ENCODE measurements around the gene GPR18.
"Not testable (repeated sequence)": the region's sequence is repeated elsewhere in the genome, so short reads cannot be mapped to it uniquely, and the experiment has no call there.

The GPR18 gene

DNA sequence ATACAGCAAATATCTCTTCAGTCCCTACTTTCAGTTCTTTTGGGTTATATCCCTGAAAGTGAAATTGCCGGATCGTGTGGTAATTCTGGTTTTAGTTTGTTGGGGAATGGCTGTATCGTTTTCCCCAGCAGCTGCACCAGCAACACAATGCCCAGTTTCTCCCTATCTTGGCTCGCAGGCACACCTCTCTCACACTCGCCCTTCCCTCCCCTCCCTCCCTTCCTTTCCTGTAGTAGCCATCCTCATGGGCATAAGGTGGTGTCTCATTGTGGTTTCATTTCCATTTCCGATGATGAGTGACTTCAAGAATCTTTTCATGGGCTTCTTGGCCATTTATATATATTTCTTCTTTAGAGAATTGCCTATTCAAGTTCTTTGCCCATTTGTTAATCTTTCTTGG, 8.6 kb upstream of the GPR18 start:
- DNase-seq (ENCODE audit: low spot score): no peak

DNA sequence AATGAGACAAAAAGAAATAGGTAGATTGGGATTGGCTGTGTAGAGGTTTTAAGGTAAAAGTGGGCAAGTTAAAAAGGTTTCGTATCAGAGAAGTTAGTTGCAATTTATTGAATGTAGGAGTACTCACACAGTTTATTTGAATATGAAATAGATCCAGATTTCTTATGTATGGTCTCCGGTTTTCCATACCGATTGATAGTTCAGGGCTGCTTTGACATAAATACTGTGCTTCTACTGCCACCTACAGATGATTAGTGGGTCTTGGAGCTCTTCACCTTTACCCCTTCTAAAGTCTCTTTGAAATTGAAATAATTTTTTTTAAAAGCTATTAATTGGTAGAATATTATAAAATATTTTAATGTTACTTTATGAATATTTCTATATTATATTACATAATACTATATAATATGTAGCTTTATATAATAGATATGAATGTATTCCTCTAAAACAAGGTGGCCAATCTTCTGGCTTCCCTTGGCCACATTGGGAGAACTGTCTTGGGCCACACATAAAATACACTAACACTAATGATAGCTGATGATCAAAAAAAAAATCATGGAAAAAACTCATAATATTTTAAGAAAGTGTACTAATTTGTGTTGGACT, 7.7 kb upstream of the GPR18 start:
- DNase-seq (ENCODE audit: low spot score): peak; percentile 64

DNA sequence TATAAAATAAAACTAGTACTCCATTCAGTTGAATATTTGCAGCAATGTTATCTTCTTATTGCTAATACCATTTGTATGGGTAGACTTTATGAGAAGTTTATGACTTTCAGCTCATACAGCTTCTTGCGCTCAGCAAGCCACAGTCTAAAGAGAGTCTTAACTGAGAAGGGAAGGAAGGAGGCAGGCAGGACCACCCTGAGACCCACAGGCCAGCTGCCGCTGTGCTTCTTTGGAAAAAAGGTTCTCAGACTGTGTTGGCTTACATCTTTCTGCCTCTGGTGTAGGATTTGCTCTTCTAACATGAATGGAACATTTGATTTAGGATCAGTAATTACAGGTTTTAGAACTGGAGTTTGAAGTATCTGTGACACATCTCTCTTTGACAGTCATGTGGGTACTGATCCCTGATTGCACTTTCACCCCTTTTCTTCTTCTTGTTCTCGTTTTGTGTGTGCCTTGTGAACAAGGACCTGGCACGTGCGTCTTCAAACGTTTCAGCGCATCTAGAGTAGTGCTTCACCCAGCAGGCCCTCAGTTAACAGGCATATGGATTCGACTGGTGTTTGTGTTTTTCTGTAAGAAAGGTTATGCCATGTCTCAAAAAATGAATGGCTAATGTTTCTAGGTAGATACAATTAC, 7.1 kb upstream of the GPR18 start:
- no peak for DNase-seq (ENCODE audit: low spot score)

DNA sequence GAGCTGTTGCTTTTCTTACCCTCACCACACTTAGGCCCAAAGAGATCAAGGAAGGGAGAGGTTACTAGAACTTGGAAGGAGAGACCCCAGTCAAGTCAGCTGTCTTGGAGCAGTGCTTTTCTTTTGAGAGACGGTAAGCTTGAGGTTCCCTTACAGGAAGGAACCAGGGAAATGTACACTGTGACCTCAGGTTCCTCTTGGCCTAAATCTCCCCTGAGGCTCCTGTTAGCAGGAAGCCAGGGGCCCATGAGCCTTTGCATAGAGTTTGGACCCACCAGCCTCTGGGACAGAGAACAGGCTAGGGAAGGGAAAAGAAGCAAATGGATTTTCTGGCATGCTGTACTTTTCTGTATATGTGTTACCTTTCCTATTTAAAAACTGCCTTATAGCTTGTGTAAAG, 5.9 kb upstream of the GPR18 start:
- no peak for DNase-seq (ENCODE audit: low spot score)

DNA sequence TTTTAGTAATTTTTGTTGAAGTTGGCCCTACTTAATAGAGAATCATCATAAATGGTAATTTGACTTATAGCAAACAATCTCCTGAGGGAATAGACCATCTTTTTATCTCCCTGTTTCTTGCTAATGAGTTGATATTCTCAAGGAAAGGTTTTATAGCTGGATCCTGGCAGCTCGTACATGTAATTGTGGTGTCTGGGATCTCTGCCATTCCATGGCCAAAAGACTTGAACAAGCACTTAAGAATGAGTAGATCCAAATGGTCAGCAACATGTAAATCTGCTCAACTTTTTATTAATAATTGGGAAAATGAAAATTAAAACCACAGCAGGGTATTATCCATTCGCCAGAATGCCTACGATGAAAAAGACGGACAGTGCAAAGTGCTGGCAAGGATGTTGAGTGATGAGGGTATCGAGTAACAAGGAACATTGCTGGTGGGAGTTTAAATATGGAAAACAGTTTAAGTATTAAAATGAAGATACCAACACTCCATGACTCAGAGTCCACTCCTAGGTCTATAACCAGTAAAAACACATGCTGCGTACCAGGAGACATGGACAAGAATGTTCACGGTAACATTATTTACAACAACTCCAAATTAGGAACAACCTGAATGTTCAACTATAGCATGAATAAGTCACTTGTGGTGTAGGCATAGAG, 5.1 kb upstream of the GPR18 start:
- no peak for DNase-seq (ENCODE audit: low spot score)

DNA sequence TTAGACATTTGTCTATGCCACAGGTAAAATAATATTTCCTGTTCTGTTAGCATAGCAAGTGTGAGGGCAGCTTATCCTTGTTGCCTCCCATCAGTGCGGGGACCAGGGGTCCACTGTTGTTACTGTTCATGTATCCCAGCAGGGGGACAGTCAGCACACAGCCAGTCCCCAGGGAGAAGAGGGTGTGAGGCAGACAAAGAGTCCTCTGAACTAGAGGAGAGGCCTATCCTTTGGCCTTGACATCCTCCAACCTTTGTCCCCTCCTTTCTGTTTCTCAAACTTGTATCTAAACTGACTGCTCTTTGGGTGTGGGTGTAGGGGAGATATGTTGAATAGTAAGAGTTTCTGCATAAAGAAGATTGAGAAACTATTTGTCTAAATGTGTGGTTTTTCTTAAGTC, 2.9 kb upstream of the GPR18 start:
- DNase-seq (ENCODE audit: low spot score): no peak

DNA sequence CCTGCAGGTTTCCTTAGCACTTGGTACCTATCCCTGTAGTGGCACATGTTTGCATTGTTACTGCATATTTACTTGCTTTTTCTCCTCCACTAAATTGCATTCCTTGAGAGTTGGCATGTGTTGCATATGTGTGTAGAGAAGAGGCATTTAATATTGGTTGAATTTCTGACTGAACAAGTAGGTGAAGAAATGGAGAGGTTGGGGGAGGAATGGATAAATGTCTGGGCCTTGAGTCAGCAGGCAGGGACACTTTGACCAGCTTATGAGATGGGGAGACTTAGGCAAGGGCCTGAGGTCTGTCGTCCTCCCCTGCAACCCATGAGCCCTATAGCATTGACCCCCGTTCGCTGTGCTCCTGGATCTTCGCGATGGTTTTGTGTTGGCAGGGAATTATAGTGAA, 2.0 kb upstream of the GPR18 start:
- DNase-seq (ENCODE audit: low spot score): no peak

DNA sequence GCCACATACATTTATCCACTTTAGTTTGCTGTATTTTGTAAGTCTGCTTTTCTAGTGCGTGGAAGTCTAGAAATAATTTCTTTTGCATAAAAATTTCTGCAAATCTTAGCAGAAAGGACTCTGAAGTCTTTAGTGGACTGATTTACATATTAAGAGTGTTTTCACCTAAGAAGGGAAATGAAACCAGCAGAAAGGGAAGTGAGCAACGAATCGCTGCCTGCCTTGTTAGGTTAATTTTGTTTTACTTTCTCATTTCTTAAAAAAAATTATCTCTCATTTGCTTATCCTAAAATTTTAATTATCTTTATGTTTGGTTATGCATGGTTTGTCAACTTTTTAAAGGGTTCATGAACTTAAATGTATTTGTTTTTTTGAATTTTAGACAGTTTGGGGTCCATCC, 767 bp upstream of the GPR18 start:
- DNase-seq (ENCODE audit: low spot score): no peak

DNA sequence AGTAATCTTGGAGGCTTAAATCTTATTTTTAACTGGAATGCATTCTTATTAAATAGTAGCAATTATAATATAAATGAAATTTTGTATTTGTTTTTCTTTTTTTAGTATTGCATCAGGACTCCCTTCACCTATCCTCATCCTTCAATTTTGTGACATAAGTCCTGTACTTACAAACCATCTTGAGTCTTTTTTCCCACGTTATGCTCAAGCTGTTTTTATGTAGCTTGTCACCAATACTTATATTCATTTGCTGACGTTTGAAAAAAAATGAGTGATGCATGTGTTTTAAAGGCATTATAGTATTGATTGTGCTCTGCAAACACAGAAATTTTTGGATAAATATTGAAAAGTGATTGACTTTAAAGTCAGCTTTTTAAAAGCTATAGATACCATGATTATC, 888 bp downstream of the GPR18 start:
- no peak for DNase-seq (ENCODE audit: low spot score)

DNA sequence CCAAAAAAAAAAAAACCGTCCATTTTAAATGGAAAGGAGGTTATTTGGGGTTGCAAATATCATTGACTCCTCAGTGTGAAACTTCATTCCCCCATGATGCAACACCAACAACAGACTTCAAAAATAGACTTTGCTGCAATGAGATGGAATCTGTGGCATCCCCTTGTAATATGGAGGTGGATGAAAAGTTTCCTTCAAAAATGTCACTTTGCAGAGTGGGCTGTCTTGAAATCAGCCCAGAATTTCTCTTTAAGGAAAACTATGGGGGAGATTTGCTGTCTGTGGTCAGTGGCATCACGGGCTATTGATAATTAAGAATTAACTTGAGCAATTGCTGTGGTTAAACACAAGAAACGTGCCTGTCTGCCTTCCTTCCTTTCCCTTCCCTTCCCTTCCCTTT, 1.5 kb downstream of the GPR18 start:
- DNase-seq (ENCODE audit: low spot score): no peak

DNA sequence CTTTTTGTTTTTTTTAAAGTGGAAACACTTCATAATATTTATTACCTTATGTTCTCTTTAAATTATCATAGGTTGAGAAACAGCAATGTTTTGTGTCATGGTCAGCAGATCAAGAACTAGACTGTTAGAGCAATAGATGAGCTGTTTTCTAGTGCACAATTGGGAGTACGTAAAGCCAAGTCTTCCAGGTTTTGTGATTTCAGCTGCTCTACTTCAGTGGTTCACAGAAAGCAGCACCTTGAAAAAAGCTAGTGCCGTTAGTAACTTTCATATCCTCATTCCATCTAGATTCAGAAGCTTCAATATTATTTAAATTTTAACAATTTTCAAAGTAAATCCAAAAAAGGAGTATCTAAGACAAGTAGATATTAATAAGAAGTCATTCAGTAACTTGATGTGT, 1.9 kb downstream of the GPR18 start:
- DNase-seq (ENCODE audit: low spot score): no peak

DNA sequence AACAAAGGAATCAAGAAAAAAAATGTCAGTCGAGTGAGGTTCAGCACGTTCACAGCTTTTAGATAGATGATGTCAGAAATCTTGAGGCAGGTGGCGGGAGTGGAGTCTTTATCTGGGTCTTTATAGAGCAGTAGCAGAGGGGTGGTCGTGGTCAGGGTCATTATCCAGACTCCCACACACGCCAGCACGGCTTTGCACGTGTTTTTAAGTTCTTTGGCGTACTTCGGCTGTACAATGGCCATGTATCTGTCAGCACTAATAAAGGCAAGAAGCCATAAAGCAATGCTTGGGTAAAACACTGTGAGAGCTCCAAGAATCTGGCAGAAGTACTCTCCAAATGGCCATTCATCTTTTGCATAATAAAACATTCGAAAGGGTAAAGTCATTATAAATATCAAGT, 2.9 kb downstream of the GPR18 start:
- DNase-seq (ENCODE audit: low spot score): no peak

DNA sequence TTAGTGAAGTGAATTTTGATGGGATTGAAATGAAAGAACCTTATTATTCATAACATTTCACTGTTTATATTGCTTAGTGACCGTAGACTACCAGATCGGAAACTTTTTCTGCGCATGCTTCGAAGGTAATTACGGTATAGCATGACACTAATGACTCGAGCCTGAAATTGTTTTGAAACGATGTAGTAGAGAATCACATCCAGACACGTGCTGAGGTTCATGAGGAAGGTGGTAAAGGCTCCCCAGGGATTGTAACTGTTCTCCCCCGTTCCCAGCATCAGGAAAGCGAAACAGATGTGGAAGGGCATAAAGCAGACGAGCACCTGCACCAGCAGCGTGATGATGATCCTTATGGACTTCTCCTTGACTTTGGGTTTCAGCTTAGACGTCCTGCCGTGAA, 3.3 kb downstream of the GPR18 start:
- DNase-seq (ENCODE audit: low spot score): no peak

DNA sequence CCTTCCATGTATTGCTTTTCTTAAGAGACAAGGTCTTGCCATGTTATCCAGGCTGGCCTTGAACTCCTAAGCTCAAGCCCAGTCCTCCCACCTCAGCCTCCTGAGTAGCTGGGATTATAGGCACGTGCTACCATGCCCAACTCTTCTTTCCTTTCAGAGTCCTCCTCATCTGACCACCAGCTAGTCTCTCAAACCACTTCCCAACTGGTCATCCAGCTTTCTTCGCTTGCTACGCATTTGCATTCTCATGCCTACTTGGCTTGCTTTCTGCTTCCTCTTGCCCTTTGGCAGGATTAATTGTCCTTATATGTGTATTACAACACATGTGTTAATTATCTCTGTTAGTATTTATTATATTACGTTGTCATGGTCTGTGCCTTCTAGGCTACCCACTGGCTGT, 6.3 kb downstream of the GPR18 start:
- no peak for DNase-seq (ENCODE audit: low spot score)

DNA sequence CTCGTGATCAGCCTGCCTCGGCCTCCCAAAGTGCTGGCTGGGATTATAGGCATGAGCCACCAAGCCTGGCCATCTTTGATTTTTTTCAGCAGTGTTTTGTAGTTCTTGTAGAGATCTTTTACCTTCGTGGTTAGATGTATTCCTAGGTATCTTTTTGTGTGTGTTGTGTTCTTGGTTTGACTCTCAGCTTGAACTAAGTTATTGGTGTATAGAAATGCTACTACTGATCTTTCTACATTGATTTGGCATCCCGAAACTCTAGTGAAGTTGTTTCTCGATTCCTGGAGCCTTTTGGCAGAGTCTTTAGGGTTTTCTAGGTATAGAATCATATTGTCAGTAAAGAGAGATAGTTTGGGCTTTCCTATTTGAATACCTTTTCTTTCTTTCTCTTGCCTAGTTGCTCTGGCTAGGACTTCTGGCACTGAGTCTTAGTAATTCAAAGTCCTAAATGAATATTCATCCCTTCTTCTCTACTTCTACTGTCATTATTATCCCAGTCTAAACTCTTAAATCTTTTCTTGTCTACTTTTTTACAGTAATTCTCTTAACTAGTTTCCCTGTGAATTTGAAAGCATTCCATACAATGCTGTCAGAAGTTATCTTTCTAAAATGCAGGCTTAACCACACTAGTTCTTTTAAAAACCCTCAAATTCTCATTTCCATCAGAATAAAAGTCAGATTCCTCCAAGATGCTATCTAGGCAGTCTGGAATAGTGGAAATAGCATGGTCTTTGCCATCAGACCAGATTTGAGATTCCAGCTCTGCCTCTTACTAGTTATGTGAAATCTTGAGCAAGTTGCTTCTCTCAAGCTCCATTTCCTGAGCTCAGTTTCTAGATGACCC, 7.0 kb downstream of the GPR18 start:
- DNase-seq (ENCODE audit: low spot score): no peak

DNA sequence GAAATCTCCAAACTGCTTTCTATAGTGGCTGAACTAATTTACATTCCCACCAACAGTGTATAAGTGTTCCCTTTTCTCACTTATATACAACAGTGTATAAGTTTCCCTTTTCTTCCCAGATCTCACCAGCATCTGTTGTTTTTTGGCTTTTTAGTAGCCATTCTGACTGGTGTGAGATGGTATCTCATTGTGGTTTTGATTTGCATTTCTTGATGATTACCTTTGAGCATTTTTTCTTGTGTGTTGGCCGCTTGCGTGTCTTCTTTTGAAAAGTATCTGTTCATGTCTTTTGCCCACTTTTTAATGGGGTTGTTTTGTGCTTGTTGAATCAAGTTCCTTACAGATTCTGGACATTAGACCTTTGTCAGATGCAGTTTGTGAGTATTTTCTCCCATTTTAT, 8.6 kb downstream of the GPR18 start:
- DNase-seq (ENCODE audit: low spot score): not testable (repeated sequence)

DNA sequence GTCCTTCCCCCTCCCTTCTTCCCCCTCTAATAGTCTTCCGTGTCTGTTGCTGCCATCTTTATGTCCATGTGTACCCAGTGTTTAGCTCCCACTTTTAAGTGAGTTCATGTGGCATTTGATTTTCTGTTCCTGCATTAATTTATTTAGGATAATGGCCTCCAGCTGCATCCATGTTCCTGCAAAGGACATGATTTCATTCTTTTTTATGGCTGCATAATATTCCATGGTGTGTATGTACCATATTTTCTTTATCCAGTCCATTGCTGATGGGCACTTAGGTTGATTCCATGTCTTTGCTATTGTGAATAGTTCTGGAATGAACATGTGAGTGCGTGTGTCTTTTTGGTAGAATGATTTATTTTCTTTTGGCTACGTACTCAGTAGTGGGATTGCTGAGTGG, 9.0 kb downstream of the GPR18 start:
- not testable (repeated sequence) for DNase-seq (ENCODE audit: low spot score)

DNA sequence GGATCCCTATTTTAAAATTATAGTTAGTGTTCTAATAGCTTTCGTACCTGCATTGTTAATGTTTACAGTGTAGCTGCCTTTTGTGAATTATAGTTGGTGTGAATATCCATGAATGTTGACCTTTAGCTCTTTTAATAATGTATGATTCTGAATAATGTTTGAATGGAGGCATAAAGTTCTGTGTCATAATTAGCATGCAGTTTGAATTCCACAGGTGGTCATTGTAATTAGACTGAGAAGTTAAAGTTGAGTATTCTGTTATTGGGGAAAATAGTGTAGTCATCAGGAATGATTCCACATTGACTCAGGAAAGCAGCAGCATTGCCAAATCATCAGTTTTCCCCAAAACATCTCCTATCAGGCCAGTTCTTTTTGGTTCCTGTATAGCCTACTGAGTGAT, 12.1 kb downstream of the GPR18 start:
- no peak for DNase-seq (ENCODE audit: low spot score)

DNA sequence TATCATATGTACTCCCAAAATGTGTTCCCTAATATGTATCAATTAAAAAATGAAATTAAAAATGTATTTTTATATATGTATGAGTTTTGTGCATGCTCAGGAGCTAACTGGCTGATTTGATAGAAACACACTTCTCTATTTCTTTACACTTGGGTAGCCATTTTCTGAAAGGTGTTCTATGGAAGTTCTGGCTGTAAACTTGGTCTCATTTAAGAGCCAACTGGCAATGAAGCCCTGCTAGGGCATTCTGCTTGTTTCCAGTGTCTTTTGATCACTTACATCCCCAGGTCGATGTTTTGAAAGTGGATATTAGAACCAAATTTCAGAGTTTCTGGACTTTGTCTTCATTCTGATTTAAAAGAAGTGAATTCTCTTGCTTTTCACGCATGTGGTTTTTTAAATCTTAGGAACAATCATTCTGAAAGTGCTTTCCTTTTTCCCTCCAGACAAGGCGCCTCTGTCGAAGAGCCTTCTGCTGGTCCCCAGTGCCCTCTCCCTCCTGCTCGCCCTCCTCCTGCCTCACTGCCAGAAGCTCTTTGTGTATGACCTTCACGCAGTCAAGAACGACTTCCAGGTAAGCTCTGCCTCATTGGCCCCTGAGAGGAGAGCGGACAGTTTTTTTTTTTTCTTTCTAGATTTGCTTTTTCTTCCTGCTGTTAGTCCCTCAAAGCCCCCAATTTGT, 20.1 kb downstream of the GPR18 start:
- DNase-seq (ENCODE audit: low spot score): no peak

DNA sequence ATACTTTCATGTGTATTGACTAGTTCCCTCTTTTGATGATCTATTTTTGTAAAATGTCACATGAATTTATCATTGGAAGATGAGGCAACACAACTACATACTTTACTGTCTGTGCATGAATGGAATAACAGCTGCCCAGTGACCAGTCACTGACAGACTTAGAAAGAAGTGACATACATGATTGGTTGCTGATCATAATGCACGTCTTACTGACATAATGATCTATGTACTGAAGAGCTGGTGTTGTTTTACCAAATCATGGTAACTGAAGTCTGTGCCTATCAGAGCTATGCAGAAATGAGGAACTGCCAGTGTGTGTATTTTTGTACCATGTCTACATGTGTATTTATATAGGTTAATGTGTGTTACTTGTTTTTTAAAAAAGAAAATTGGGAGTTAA, 26.5 kb downstream of the GPR18 start:
- DNase-seq (ENCODE audit: low spot score): no peak

DNA sequence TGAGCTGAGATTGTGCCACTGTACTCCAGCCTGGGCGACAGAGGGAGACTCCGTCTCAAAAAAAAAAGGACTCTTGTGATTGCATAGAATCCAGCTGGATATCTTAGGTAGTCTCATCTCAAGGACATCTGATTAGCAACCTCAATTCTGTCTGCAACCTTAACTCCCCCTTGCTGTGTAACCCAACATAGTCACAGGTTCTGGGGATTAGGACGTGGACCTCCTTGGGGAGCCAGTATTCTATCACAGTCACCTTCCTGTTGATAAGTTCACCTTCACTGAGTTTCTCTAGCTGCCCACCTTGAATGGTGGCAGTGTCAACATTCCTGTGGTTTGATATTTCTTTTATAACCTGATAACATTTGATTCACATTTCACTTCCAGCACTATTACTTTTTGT, 27.2 kb downstream of the GPR18 start:
- DNase-seq (ENCODE audit: low spot score): no peak

DNA sequence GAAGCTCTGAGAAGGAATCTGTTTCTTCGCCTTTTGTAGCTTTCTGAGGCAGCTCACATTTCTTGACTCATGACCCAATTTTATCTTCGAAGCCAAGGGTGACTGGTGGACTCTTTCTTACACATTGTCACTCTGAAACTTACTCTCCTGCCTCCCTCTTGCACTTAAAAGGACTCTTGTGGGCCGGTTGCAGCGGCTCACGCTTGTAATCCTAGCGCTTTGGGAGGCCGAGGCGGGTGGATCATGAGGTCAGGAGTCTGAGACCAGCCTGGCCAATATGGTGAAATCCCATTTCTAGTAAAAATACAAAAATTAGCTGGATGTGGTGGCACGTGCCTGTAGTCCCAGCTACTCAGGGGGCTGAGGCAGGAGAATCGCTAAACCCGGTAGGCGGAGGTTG, 27.6 kb downstream of the GPR18 start:
- DNase-seq (ENCODE audit: low spot score): not testable (repeated sequence)
